Activated CD4-positive, alpha-beta T cell treated with anti-CD3 and anti-CD28 coated beads, Interleukin-2, amount 50 U/mL, for 16 hours (primary cell): Measurements from ENCODE around the gene ARAF.
"Not testable (repeated sequence)": the region's sequence is repeated elsewhere in the genome, so short reads cannot be mapped to it uniquely, and the experiment has no call there.

ENCODE experiments used
- DNase-seq: peaks from one replicate; pipeline ENCODE4 v3.0.0-alpha.2; 2020

ARAF gene

DNA sequence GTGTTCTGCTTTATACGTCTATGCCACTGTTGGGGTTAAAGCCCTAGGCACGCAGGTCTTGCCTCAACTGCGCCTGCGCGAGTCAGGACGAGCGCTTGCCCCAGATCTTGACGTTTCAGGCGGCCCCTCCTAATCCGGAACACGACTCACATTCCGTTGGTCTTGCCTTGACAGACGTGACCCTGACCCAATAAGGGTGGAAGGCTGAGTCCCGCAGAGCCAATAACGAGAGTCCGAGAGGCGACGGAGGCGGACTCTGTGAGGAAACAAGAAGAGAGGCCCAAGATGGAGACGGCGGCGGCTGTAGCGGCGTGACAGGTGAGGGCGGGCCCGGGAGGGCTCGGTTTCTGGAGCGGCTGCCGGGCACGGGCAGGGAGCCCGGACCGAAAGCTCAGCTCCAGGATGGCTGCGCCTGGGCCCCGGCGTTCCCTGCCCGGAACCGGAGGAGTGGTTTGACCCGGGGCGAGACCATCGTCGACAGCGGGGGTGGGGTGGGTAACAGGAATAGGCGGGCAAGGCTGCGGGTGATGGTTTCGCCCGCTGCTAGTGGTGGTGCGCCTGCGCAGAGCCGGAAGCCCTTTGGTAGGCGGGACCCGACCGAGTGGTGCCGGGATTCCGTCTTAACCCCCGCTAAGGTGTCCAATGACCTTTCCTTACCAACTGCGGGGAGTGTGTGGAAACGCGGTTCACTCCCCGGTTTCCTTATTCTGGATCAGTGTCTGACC is at the start of gene ARAF:
ARAF (plus strand) TSS at position 272 of the 725 bp plus-strand sequence. CDS start 1,763 bp downstream, outside the sequence.
- DNase-seq, result peak; percentile 97

DNA sequence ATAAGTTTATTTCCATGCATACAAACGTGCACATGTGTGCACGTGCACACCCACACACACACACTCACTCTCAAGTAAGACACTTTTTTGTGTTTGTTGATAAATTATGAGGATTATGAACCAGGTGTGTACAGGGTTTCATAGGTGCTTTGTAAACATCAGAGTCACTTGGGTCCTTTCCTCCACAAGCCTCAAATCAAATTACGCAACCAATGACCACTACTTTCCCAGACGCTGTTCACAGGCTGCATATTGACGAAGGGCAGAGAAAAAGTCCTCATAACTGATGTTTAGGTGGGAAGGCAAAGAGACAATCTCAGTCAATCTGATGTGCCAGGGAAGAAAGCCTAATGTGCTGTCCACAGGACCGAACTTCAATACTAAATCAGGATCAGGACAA is 48.6 kb upstream of the ARAF start:
- DNase-seq, result not testable (repeated sequence)

DNA sequence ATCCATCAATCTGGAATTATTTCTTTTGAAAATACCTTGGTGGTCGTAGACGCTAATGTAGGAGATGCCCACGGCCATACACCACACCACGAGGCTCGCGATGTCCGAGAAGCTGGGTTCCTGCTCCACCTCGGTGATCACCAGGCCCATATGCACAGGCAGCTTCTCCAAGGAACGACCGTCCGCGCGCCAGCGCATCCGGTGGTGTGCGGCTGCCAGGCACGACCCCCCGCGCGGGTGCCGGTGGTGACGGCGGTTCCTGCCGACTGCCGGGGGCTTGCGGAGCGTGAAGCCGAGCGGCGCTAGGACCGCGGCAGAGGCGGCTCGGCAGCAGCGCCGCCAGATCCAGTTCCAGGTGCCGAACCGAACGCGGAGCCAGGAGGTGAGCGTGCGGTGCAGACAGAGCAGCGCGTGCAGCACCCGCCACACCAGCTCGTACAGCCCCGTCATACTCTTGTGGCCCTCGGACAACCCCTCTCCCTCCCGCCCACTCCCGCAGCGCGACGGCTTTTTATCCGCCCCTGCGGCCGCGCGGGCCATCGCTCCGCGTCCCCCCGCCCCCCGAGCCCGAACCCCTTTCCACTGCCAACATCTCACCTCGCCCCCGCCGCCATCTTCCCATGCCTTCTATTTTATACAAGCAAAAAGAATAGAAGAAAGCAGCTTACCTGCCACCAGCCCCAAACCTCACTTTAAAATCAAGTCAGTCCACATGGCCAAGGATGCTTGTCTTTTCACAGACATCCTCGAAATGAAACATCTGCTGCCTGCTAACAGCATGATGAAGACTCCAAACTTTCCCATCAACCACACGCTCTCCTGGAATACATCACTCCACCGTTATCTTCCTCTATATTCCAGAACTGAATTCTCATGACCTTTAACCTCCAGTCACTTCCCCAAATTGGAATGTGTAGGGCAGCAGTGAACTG is 47.7 kb upstream of the ARAF start:
- not testable (repeated sequence) for DNase-seq

DNA sequence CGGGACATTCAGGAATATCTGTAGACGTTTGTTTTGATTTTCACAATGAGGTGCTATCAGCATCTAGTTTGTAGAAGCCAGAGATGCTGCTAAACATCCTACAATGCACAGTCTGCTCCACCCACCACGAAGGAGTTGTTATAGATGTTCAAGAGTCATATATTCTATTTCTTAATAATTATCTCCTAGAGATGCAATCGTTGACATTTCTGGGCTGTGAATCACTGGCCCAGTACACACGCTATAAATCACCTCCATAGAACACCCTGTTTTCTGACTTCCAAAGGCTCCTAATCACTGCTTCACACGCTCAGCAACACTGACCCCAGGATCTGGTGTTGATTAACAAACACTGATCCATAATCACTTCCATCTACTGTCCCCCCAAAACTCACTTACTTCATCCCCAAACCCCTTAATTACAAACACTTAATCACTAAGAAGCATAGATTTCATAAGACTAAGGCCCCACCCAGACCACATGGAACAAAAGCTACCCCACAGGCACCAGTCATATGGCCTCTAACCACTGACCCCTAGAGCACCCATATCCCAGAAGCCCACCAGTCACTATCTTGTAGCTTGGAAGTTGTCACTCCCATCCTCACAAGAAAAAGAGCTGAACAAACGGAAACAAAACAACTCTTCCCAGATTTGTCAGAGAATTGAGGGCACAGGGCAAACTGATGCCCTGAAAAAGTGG is 46.3 kb upstream of the ARAF start:
- DNase-seq, result no peak

- DNase-seq, result no peak
Observed at GRCh38 chrX:47515941-47516665, 44.9 kb upstream of the ARAF start.

- no peak for DNase-seq
Observed at GRCh38 chrX:47518144-47518543, 42.9 kb upstream of the ARAF start.

GRCh38 chrX:47523297-47523696 is 37.7 kb upstream of the ARAF start:
- peak; percentile 80 for DNase-seq

- DNase-seq, result no peak
Observed at GRCh38 chrX:47523713-47524166, 37.3 kb upstream of the ARAF start.

DNA sequence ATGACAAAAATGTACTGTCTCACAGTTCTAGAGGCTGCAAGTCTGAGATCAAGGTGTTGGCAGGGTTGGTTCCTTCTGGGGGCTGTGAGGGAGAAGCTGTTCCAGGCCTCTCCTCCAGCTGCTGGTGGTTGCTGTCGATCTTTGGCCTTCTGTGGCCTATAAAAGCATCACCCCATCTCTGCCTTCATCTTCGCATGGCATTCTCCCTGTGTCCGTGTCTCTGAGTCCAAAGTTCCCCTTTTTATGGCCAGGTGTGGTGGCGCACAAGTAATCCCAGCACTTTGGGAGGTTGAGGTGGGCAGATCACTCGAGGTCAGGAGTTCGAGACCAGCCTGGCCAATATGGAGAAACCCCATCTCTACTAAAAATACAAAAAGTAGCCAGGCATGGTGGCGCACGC is 31.5 kb upstream of the ARAF start:
- DNase-seq, result no peak

- no peak for DNase-seq
Observed at GRCh38 chrX:47530049-47530448, 31.0 kb upstream of the ARAF start.

DNA sequence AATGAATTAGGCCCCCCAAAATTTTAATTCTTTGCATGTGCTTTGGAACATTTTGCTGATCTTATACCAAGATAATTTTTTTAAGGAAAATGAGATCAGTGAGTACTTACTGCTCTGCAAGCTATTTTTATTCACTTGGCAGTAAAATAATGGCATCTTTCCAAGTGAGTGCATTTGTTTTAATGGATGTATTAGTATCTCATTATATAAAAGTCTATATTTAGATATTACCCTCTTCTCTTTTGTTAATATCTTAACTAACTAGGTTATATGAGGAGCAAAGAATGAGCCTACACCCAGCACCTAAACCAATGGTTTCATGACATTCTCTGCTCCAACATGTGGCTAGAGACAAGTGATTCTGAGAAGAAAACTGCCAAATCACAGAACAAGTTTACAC is 21.1 kb upstream of the ARAF start:
- no peak for DNase-seq

- no peak for DNase-seq
Observed at GRCh38 chrX:47540754-47541538, 20.1 kb upstream of the ARAF start.

GRCh38 chrX:47543496-47543895 is 17.5 kb upstream of the ARAF start:
- no peak for DNase-seq

GRCh38 chrX:47556045-47556623 is 4.9 kb upstream of the ARAF start:
- peak; percentile 90 for DNase-seq

GRCh38 chrX:47558436-47558835 is 2.6 kb upstream of the ARAF start:
- DNase-seq, result no peak

DNA sequence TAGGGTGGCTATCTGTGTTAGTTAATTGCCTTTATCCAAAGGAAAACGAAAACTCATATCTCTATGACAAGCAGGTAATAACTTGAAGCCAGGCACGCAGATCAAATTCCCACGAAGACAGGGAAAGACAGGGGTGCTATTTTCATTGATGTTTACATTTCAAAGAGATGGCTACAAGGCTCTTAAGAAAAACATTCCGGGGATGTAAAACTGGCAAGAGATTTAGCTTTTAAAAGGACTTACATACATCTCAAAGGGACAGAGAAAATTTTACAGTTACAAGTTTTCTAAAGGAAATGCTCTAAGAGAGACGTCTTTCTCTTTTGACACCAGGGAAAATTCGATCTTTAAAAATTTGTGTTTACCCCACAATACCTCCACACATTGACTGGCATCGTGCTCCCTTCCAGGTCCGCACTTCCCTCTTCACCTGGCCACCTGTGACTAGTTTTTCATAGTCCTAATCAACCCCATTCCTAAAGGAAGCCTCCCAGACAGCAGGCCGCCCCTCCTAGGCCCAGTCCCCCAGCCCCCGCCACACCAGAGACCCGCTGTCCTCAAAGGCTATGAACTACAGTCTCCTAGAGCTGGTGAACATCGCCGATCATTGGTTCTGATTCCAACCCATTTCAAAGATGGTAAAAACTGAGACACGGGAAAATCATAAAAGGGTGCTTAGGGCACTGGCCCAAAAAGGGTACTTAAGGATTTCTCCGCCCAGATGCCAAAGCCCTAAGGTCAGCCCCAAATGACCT is 649 bp upstream of the ARAF start:
- DNase-seq, result no peak

GRCh38 chrX:47561659-47562151 is 700 bp downstream of the ARAF start:
- DNase-seq, result no peak

GRCh38 chrX:47562615-47563243 is 1.7 kb downstream of the ARAF start:
- peak; percentile 36 for DNase-seq

GRCh38 chrX:47563801-47564315 is 2.9 kb downstream of the ARAF start:
- peak; percentile 34 for DNase-seq
